Measurements from ENCODE around the gene GALNT16.
A peak's percentile ranks its signal among the peaks of the same experiment; 100 is the strongest.
"Not testable (repeated sequence)": the region's sequence is repeated elsewhere in the genome, so short reads cannot be mapped to it uniquely, and the experiment has no call there.

GALNT16 gene

GRCh38 chr14:69364378-69364777 lies 104.4 kb downstream of the GALNT16 start:
- DNase-seq (ENCODE audit: low read depth), result no peak

DNA sequence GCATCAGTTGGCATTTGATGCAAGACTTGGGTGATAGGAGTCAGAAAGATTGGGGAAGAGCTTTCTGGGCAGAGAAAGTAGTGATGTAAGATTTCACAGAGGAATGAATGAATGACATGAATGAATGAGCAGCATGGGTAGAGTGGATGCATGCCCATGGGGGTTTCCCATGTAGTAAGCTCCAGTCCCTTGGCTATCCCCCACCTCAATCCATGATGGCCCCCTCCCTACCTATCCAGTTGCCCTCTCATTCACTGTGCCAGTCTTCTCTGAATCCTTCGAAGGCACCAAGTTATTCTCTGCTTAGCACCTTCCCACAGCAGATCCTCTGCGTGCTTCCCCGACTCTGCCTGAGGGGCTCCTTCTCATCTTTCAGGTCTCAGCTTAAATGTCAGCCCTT lies 106.1 kb downstream of the GALNT16 start:
- DNase-seq (ENCODE audit: low read depth), result no peak

GRCh38 chr14:69366761-69367160 lies 106.8 kb downstream of the GALNT16 start:
- no peak for DNase-seq (ENCODE audit: low read depth)

- DNase-seq (ENCODE audit: low read depth), result no peak
Measured at GRCh38 chr14:69368381-69368780, 108.4 kb downstream of the GALNT16 start.

DNA sequence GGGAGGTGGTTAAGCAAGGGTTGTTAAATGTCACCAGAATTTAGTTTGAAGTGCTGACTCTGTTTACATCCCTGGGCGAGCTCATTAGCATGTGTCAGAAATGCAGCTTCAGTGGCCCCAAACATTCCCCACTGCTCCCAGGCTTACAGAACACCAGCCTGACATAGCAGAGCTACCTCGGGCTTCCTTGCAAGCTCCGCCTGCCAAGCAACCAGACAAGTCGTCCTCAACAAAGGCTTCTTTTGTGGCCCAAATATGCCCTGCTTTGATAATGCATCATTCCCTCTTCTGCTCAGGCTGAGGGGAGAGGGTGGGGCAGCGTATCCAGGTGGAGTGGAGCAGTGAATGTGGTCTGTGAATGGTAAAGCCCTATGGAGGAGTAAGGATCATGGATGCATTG lies 110.1 kb downstream of the GALNT16 start:
- DNase-seq (ENCODE audit: low read depth), result no peak

GRCh38 chr14:69372146-69372545 lies 112.2 kb downstream of the GALNT16 start:
- no peak for DNase-seq (ENCODE audit: low read depth)

GRCh38 chr14:69373104-69373503 lies 113.1 kb downstream of the GALNT16 start:
- DNase-seq (ENCODE audit: low read depth), result no peak

GRCh38 chr14:69374235-69374634 lies 114.3 kb downstream of the GALNT16 start:
- DNase-seq (ENCODE audit: low read depth), result no peak

DNA sequence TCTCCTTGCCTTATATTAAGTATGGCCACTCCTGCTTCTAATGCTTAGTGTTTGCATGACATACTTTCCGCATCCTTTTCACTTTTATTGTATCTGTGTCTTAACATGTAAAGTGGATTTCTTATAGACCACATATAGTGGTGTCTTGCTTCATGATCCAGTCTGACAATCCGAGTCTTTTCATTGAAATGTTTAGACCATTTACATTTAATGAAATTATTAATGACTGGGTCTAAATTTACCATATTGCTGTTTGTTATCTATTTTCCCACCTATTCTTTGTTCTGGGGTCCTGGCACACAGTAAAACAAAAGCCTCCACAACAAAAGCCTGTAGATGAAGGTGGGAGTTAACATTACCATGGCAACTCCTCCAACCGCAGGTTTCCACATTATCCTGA lies 115.2 kb downstream of the GALNT16 start:
- no peak for DNase-seq (ENCODE audit: low read depth)

GRCh38 chr14:69375722-69376121 lies 115.8 kb downstream of the GALNT16 start:
- no peak for DNase-seq (ENCODE audit: low read depth)

DNA sequence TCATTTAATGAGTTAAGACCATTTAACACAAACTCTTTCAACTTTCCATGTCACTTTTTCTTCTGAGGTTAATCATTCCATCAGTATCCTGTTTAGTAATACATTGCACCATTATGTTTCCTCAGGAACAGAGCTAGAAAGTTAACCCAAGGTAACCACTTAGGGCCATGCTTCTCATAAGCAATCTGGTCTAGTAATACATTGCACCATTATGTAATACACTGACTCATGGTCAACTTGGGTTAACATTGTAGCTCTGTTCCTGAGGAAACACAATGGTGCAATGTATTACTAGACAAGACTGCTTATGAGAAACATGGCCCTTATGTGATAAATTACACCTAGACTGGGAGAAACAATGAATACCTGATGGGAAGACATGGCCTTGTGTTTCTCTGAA lies 116.5 kb downstream of the GALNT16 start:
- no peak for DNase-seq (ENCODE audit: low read depth)

- DNase-seq (ENCODE audit: low read depth), result no peak
Measured at GRCh38 chr14:69378274-69378673, 118.3 kb downstream of the GALNT16 start.

GRCh38 chr14:69387311-69387710 lies 127.4 kb downstream of the GALNT16 start:
- DNase-seq (ENCODE audit: low read depth), result no peak

- not testable (repeated sequence) for DNase-seq (ENCODE audit: low read depth)
Measured at GRCh38 chr14:69391400-69391799, 131.4 kb downstream of the GALNT16 start.

DNA sequence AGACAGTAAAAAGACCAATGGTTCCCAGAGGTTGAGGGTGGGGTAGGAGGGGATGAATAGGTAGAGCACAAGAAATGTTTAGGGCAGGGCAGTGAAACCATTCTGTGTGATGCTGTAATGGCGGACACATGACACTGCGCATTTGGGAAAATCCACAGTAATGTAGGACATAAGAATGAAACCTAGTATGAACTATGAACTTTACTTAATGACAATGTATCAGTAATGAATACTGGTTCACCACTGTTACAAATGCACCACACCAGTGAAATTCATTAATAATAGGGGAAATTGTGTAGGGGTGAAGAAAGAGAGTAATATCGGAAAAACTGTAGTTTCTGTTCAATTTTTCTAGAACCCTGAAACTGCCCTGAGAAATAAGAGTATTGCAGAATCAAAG lies 132.5 kb downstream of the GALNT16 start:
- no peak for DNase-seq (ENCODE audit: low read depth)

DNA sequence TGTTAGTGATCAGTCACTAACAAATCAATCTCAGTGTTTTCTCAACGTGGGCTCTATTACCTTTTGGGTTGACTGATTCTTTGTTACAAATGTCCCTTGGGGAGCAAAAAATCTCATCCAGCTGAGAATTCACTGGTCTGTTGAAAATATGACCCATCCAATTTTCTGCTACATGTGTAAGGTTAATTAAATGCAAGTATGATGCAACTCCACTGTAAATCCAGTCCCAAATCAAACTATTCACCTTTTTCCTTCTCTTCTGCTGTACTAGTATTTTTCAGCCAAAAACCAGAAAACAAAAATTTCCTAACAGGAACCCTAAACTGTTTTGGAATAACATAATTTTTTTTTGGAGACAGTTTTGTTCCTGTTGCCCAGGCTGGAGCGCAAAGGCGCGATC lies 136.0 kb downstream of the GALNT16 start:
- DNase-seq (ENCODE audit: low read depth), result no peak

DNA sequence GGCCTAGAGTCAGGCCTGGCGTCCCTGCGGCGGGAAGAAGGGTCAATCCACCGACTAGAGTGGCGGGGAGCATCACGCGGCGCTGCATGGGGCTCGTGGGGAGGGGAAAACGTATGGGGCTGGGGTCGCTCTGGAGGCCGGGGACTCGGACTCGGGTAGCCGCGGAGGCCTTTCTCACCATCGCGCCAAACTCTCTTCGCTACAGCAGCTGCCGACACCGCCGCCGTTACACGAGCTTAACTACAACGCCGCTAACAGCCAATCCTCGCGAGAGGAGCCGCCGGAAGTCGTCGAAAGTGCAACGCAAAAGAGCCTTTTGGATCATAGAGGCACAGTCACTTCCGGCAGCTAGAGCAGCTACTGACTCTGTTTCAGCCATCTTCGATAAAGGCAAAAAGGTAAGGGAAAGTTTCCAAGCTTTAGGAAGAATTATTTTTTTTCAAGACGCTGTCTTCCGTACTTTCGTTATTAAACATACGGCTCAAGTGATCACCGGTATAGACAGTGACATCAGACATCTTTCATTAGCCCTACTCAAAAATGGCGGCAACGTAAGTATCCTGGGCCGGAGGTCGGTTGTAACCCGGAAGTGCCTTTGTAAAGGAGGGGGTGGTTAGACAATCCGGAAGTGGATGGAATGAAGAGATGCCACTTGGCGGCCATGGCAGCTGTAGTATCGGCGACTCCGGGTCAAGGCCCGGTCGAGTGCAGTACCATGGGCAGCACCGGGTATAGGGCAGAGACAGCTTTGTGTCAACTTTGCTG lies 138.3 kb downstream of the GALNT16 start, which contains the start of the genes ERH and SLC39A9:
ERH (minus strand) TSS at position 247 of the 765 bp plus-strand sequence; CDS start at position 181, 66 bp downstream.
SLC39A9 (plus strand) TSS at position 640 of the 765 bp plus-strand sequence. CDS start 678 bp downstream, outside the sequence.
- peak; percentile 86 for DNase-seq (ENCODE audit: low read depth)

DNA sequence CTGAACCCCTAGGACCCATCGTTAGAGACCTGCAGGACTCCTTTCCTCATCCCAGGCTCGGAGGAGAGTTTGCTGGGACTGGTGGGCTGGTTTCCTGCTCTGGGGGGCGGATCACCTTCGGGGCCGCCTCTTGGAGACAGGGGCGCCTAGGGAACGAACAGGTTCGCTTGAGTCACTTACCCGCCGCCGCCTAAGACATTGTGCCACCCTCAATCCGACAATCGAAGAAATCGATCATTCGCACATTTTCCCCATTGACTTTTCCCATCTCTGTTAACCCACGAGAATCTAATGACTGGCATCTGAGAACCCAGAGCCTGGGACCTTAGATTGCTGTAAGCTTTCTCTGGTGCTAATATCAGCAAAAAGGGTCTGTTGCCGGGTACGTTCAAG lies 138.9 kb downstream of the GALNT16 start:
- DNase-seq (ENCODE audit: low read depth), result no peak

- no peak for DNase-seq (ENCODE audit: low read depth)
Measured at GRCh38 chr14:69399750-69400149, 139.8 kb downstream of the GALNT16 start.

- no peak for DNase-seq (ENCODE audit: low read depth)
Measured at GRCh38 chr14:69400154-69400553, 140.2 kb downstream of the GALNT16 start.

- DNase-seq (ENCODE audit: low read depth), result no peak
Measured at GRCh38 chr14:69401841-69402240, 141.9 kb downstream of the GALNT16 start.

DNA sequence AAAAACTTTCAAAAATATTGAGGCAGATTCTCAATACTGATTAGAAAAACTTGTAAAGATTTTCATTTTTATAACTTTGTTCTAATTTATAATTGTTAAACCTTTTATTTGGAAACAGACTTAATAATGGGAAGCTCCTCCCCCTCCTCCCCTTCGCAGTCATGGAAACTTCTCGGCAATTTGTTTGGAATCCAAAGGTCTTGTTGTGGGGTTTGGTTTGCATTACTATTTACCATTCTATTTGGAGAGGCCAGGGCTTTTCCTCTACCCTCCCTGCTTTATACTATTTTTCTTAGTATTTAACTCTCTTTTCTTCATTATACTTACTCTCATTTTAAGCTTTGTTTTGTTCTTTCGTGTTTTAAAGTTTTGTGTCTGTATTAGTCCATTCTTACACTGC lies 144.5 kb downstream of the GALNT16 start:
- DNase-seq (ENCODE audit: low read depth), result no peak

- DNase-seq (ENCODE audit: low read depth), result no peak
Measured at GRCh38 chr14:69404883-69405282, 144.9 kb downstream of the GALNT16 start.

- DNase-seq (ENCODE audit: low read depth), result no peak
Measured at GRCh38 chr14:69405762-69406161, 145.8 kb downstream of the GALNT16 start.
